GM12872 (cell line): ENCODE measurements around the gene DBNDD2.

ENCODE experiments used
- CTCF ChIP-seq: IDR thresholded peaks from 3 replicates; pipeline ENCODE4 v1.5.1; 2011; ENCODE audit warnings: low read depth, mild to moderate bottlenecking, low read length, moderate library complexity; ENCODE audit not compliant: insufficient read depth

DBNDD2 gene

GRCh38 chr20:45402946-45403345, 5.1 kb upstream of the DBNDD2 start:
- no peak for TF ChIP-seq CTCF

- no peak for TF ChIP-seq CTCF
Measured at GRCh38 chr20:45404438-45404837, 3.7 kb upstream of the DBNDD2 start.

- no peak for TF ChIP-seq CTCF
Measured at GRCh38 chr20:45405571-45406259, 2.4 kb upstream of the DBNDD2 start.

GRCh38 chr20:45406260-45407066, 1.6 kb upstream of the DBNDD2 start:
- TF ChIP-seq CTCF, result no peak

GRCh38 chr20:45407067-45407745, 883 bp upstream of the DBNDD2 start:
- no peak for TF ChIP-seq CTCF

GRCh38 chr20:45408646-45409213, 641 bp downstream of the DBNDD2 start:
- no peak for TF ChIP-seq CTCF

- TF ChIP-seq CTCF, result no peak
Measured at GRCh38 chr20:45409521-45410272, 1.6 kb downstream of the DBNDD2 start.
